GM19452 (cell line): ENCODE measurements around the gene ATE1.
"Not testable (repeated sequence)": the region's sequence is repeated elsewhere in the genome, so short reads cannot be mapped to it uniquely, and the experiment has no call there.

Experiments
- ATAC-seq: cut with Tn5 transposase; IDR thresholded peaks from one replicate; pipeline ENCODE4 v1.9.1; 2021; ENCODE audit not compliant: unreplicated experiment

ATE1 gene

DNA sequence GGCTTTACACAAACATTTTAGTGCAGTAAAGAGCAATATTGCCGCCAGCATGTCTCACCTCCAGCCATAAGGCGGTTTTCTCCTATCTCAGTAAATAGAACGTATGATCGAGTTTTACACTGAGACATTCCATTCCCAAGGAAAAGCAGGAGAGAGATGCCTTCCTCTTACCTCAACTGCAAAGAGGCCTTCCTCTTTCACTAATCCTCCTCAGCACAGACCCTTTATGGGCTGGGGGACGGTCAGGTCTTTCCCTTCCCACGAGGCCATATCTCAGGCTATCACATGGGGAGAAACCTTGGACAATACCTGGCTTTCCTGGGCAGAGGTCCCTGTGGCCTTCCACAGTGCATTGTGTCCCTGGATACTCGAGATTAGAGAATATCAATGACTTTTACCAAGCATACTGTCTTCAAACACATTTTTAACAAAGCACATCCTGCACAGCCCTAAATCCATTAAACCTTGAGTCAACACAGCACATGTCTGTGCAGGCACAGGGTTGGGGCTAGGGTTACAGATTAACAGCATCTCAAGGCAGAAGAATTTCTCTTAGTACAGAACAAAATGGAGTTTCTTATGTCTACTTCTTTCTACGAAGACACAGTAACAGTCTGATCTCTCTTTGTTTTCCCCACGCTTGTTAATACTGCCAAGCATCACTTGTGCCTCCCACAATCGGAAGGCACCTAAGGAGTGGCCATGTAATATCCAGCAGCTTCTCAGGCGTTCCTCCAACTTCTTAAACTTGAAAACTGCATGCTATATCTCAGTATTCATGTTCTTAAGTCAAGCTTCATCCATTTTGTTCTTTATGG lies 2.6 kb upstream of the ATE1 start:
- not testable (repeated sequence) for ATAC-seq

DNA sequence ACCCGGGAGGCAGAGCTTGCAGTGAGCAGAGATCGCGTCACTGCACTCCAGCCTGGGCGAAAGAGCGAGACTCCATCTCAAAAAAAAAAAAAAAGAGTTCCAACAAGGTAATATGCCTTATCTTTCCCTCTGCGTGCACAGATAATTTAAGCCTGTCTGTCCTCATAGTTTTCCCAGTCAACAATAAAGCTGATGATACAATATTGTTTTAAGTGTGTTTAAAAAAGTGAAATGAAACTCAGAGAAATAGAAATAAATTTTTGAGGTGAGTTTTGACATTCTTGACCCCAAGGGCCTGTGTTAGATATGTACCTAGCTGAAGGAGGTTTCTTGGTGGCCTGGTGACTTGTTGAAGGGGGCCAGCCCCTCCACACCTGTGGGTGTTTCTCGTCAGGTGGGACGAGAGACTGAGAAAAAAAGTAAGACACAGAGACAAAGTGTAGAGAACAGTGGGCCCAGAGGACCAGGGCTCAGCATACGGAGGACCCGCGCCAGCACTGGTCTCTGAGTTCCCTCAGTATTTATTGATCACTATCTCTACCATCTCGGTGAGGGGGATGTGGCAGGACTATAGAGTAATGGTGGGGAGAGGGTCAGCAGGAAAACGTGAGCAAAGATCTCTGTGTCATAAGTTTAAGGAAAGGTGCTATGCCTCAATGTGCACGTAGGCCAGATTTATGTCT lies 1.9 kb upstream of the ATE1 start:
- ATAC-seq, result not testable (repeated sequence)

DNA sequence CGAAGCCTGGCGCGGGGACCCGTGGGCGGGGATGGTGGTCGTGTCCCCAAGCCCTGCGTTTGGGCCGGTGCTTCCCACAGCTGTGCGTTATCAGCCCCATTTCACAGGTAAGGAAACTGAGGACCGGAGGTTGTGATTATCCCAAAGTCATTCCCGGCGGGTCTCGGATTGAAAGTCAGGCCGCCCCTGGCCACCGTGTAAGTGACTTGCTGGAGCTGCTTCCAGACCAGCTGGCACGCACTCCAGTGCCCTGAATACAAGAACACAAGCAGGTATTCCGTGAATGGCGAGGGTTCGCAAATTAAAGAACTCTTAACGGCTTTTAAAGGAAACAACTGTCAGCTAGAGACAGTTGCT lies 675 bp upstream of the ATE1 start:
- ATAC-seq, result peak; percentile 19

DNA sequence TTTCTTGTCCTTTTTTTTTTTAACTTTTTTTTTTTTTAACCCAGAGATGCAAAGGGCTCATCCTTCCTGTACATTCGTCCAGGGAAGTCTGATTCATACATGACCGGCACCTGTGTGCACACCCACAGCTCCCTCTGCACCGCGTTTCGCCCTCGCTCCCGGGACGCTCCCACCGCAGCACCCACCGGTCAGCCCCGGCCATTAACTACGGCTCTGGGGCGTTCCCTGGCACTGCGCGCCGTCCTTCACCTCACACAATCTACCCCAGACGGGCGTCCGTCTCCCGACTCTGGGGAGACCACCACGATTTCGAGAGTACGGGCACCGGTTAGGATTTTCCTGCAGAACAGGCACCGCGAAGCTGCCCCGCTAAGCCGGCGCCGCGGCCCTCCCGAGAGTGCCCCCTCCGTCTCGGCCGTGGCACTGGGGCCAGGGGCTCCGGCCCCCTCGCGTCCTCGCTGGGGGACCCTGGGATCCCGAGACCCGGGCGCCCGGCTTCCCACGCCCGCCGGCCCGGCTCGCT lies 452 bp downstream of the ATE1 start:
- ATAC-seq, result peak; percentile 42

DNA sequence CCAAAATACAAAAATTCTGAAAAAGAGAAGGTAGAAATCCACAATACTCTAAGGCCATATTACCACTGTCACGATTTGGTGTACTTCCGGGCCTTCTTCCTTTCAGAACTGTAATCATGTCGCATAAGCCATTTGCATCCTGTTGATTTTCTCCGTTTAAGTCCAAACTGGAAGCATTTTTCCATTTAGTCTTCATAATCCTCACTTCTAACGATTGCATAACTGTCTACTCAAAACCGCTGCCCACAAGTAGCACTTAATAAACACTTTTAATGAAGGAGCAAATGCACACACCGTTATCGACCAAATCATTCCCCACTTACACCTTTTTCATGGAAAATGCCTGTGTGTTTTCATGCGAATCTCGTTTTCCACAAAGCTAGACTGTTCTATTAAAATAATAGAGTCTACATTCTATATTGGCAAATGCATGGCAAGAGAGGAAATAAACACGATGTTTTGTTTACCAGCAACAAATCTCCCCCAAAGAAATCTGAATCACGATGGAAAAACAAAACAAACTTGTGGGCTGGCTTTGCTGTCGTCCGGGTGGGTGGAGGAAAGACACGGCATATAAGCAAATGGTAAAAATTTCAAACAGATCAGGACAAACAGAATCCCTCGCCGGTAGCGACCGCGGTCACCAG lies 1.0 kb downstream of the ATE1 start:
- ATAC-seq, result peak; percentile 7

DNA sequence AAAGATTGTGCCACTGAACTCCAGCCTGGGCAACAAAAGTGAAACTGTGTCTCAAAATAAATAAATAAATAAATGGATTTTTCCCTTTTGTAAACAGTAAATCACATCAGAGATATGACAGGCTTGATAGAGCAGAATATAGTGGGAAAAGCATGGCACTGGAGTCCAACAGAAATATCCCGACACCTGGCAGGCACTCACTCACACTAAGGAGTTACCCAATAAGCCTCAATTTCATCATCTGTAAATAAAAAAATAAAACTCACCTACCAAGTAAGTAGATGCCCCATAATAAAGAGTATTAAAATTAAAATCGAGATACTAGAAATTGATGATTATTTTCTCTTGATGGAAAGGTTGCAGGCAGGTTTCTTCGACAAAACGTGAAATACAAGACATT lies 1.7 kb downstream of the ATE1 start:
- ATAC-seq, result no peak

DNA sequence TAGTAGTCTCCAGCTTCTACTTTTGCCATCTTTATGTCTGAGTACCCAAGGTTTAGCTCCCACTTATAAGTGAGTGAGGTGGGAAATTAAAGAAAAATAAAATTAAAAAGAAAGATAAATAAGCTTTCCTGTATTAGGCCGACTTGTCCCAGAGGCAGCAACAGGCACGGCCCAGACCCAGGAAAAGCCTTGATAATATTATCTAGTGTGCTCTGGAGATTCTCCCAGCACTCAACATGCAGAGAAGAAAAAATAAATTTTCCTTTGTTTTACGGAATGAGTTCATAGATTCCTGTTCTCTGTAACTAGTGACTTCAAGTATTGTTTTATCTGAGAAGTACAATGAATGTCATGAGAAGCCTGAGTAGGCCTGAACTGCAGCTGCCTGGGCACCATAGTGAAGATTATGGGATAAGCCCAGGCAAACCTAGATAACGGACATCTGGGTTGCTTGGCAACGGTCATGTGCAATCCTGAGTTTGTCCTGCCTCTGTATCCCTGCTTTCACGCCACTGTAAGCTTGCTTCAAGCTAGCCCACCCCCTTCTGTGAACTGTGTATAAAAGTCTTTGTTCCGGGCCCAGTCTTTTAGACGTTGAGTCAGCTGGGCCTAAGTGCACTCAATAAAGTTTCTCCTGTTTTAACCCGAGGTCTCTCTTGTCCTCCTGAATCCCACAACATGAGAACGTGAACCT lies 6.4 kb downstream of the ATE1 start:
- no peak for ATAC-seq

DNA sequence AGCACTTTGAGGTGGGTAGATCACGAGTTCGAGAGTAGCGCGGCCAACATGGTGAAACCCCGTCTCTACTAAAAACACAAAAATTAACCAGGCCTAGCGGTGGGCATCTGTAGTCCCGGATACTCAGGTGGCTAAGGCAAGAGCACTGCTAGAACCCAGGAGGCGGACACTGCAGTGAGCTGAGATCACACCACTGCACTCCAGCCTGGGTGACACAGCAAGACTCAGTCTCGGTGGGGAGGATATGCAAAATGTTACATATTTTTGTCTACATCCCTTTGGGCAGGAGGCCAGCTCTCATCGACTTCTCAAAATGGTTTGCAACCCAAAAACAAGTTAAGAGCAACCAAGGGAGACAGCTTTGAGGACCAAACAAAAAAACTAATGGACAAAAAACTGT lies 8.2 kb downstream of the ATE1 start:
- ATAC-seq, result peak; percentile 80

DNA sequence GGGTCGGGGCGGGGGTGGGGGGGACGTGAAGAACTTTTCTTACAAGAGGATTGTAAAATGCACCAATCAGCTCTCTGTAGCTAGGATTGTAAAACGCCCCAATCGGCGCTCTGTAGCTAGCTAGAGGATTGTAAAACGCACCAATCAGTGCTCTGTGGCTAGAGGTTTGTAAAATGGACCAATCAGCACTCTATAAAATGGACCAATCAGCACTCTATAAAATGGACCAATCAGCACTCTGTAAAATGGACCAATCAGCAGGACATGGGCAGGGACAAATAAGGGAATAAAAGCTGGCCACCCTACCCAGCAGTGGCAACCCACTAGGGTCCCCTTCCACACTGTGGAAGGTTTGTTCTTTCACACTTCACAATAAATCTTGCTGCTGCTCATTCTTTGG lies 9.0 kb downstream of the ATE1 start:
- not testable (repeated sequence) for ATAC-seq

DNA sequence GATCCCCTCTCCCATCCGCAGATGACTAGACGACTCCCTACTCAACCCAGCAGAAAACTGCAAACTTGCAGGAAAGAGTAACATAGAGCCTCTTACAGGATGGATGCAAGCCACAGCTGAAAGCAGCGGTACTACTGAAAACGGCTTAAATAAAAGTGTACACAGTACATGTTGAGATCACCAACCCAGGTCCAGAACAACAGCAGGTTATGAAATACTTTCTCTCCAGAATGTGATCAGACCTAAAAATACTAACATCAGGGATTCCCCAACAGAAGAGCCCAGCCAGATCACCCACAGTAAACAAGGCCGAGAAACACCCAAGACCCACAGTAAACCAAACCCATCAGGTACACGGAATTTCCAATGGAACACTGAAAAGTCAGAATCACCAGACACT lies 13.2 kb downstream of the ATE1 start:
- ATAC-seq, result no peak

DNA sequence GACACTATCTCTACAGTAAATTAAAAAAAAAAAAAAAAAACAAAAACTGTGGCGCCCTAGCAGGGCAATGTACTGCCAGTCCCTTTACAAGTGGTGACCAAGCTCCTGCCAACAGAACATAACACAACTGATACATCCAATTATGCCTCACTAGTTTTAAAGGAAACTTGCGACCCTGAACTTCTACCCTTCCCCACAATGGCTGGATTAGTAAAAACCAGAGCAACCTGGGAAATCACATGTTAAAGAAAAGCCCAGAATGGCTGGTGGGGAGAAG lies 16.5 kb downstream of the ATE1 start:
- no peak for ATAC-seq

DNA sequence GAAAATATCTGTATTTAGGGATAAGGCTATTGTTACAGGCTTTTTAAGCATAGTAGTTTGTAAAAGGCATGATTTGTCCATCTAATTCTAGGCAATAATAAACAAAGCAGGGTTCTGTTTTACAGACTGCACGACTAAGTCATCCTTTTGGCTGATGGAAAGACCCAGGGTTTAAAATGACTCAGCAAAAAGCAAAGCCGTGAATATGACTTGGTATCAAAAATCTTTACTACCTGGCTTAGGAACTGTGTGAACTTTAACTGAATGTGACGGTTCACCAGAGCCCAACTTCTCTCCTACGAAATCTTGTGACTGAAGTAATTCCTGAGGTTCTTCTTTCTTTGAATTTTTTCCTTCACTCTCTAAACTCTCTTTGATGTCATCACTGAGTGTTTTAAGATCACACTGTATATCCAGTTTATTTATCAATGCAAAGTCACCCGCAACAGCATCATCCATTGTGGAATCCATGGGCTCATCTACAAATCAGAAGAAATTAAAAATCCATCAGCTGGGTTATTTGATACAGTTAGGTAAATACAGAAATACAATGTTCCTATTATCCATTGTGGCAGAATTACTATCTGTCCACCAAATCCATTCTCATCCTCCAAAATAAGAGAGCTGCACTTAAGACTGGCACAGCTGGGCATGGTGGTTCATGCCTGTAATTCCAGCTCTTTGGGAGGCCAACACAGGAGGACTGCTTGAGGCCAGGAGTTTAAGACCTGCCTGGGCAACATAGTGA lies 17.0 kb downstream of the ATE1 start:
- peak; percentile 58 for ATAC-seq

DNA sequence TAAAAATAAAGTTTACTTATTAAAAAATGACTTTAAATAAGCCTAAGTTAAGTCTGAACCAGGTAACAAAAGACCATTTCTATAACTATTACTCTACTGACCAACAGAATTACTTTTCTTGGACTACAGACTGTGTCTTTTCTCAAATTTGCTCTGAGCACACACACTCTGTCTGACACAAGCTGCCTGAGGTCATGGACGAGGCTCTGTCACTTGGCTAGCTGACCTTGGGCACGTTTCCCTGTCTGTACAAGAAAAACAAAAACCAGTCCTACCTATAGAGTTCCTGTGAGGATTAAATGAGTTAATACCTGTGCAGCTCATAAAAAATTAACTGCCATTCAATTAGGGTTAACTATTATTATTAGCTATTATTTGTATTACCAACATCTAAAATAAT lies 22.9 kb downstream of the ATE1 start:
- ATAC-seq, result no peak

DNA sequence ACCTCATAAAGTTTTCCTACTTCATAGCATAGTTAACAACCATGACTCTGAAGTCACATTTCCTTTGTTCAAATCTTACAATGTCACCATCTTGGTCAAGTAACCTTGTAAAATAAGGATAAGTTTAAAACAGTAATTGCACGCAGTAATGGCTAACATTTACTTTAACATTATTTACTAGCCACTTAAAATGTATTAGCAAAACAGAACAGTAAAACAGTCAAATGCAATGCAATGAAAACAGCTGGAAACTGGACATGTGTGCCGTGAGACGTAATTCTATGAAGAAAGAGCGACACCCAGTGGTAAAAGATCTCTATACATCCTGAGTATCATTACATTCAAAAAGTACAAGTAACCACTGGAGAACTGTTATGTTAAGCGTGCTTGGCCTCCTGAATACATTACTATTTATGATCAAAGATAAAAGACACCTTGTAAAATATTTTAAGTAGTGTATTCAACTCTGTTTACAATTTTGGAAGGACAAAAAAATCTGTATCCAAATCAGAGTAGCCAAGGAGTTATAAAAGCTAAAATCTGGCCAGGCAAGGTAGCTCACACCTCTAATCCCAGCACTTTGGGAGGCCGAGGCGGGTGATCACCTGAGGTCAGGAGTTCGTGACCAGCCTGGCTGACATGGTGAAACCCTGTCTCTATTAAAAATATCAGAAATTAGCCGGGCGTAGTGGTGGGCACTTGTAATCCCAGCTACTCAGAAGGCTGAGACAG lies 27.2 kb downstream of the ATE1 start:
- ATAC-seq, result peak; percentile 86

DNA sequence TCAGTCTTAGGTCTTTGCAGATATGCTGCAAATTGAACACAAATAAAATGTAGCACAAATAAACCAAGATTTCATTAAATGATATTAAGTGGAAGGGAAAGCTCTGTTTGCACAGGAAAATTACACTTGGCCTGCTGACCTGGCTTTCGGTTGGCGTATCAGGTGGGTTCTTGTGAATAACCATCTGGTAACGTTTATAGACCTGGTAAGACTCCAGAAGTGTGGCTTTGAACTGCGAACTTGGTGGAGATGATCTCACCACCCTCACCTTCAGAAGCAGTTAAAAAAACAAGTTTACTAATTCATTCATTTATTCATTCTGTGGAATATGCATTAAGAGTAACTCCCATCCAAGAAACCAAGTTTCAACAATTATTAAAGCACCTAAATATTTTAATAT lies 28.1 kb downstream of the ATE1 start:
- ATAC-seq, result no peak

DNA sequence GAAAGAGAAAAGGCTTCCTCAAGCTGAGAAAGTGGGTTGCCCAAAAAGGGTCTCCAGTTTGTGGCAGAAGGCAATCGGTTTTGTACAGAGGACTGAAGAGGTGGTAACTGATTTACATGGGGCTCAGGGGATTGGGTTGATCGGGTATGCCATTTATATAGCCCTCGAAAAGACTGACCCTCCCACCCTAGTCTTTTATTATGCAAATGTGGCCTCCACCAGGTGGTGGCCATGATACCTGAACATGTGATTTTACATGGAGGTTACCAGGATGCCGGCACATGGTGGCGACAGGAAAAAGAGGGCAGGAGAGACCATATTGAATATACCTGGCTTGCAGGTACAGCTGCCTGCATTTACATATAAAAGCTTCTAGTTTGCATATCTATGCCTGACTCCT lies 36.7 kb downstream of the ATE1 start:
- ATAC-seq, result no peak

DNA sequence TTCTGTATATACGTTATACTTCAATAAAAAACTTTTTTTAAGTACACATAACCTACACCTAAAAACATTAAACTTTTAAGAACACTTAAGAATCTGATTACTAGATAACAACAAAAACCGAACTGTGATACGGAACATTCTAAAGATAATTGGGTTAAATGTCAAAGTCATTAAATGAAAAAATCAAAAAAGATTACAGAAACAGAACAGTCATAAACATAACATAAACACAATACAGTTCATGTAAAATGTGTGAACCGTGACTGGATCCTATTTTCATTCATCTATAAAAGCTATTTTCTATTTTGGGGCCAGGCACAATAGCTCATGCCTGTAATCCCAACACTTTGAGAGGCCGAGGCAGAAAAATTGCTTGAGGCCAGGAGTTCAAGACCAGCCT lies 38.6 kb downstream of the ATE1 start:
- no peak for ATAC-seq

DNA sequence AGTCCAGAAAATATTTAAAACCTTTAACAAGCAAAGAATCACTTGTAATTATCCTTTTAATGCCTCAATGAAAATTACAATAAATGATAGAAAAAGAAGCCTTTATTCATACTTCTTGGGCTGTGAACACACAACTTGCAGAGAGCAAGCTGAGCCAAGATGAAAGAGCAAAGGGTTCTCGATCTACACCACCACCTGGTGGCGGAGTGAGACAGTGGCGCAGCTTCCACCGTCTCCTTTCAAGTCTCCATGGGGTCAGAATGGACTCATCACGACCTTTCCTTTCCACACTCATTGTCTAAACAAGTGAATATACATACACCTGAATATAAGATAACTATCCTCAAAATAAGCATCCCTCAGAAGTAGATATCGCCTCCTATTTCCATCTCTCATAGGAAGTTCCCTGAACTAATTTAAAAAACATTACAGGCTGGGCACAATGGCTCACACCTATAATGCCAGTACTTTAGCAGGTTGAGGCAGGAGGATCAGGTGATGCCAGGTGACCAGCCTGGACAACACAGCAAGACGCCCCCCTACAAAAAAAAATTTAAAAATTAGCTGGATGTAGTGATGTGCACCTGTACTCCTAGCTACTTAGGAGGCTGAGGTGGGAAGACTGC lies 40.7 kb downstream of the ATE1 start:
- ATAC-seq, result no peak

DNA sequence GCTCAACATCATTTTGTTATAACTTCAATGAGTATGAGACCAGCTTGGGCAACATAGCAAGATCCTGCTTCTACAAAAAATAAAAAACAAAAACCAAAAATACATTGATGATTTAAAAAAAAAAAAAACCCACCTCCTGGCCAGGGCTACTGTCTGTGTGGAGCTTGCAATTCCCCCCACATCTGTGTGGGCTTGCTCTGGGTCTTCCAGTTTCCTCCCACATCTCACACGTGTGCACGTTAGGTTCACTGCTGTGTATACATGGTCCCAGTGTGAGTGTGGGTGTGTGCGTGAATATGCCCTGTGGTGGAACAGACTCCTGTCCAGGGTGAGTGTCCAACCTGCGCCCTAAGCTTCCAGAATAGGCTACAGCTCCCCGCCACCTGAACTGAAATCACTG lies 41.6 kb downstream of the ATE1 start:
- no peak for ATAC-seq

DNA sequence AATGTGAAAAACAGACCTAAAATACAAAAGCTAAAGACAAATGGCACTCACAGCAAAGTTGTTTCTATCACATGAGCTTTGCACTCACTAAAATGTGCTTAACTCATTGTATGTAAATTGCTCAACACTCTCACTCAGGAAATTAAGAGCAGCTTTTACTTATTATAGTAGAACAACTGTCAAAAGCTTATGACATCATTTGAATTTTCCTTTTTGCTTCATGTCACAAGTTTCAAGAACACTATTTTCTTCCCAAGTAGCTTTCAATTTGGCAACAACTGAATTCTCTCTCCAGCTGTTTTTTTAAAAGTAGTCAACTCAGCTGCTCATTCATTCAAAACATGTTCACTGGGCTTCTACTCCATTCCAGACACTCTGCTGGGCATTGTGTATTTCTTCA lies 46.9 kb downstream of the ATE1 start:
- ATAC-seq, result no peak
